Aorta (tissue), 5 donors: ENCODE measurements around the gene EFCAB8. TPM values are rescaled to one million over a fixed set of nuclear protein-coding genes. Genes with fewer than 3 reads are reported as not detected.
"Not testable (repeated sequence)": the region's sequence is repeated elsewhere in the genome, so short reads cannot be mapped to it uniquely, and the experiment has no call there.

Source experiments
- ATAC-seq: fragments of 200-7000 bp; cut with Tn5 transposase; one replicate; pipeline ENCODE4 v1.9.1; 2022; ENCODE audit warnings: moderate library complexity; ENCODE audit not compliant: low FRiP score
- DNase-seq, 2 donors: peaks; one replicate each; pipeline ENCODE4 v3.0.0-alpha.2; 2020
- H3K27ac ChIP-seq, 2 donors: one replicate each; pipeline ENCODE4 v1.5.1; 2013; ENCODE audit warnings: low read length in 2 of 2, mild to moderate bottlenecking in 2 of 2, moderate library complexity in 2 of 2, control low read depth in 1 of 2, inconsistent platforms in 1 of 2, low read depth in 1 of 2
- H3K27me3 ChIP-seq, 2 donors: one replicate each; pipeline ENCODE4 v1.6.1; 2013; ENCODE audit warnings: control low read depth in 1 of 2, low read length in 1 of 2, mild to moderate bottlenecking in 1 of 2, moderate library complexity in 1 of 2; ENCODE audit not compliant: insufficient read depth in 2 of 2, control insufficient read depth in 1 of 2
- H3K36me3 ChIP-seq, 2 donors: one replicate each; pipeline ENCODE4 v1.6.1; 2013; ENCODE audit warnings: control low read depth in 1 of 2, low read length in 1 of 2, mild to moderate bottlenecking in 1 of 2; ENCODE audit not compliant: insufficient read depth in 2 of 2, control insufficient read depth in 1 of 2
- H3K4me1 ChIP-seq, 2 donors: one replicate each; pipeline ENCODE4 v1.6.1; 2013; ENCODE audit warnings: low read length in 2 of 2, control low read depth in 1 of 2, mild to moderate bottlenecking in 1 of 2, moderate library complexity in 1 of 2; ENCODE audit not compliant: insufficient read depth in 2 of 2, control insufficient read depth in 1 of 2
- H3K4me3 ChIP-seq, 2 donors: one replicate each; pipeline ENCODE4 v1.5.1; 2013; ENCODE audit warnings: low read length in 2 of 2, control low read depth in 1 of 2, mild to moderate bottlenecking in 1 of 2
- H3K9me3 ChIP-seq: one replicate; pipeline ENCODE4 v1.6.1; 2013; ENCODE audit warnings: mild to moderate bottlenecking, low read length; ENCODE audit not compliant: control insufficient read depth
- WGBS, 2 donors: extraction: QIAGEN DNeasy Blood & Tissue Kit; methylation state at CpG; one replicate each; pipeline ENCODE4 v1.1.7; 2013; 5-methylcytosine and 5-hydroxymethylcytosine counted together
- intact Hi-C, 2 donors: fragments of 100-400 bp; cut with DNase I; formaldehyde crosslinking; loops; one replicate each; pipeline versions ENCODE4 v1.14.2 to v1.15.0; 2022
- polyA plus RNA-seq, 2 donors: library from polyadenylated mRNA; stranded (reverse); fragments of 200-250 nt; gene quantifications; one replicate each; pipeline ENCODE4 v1.2.3, GENCODE V29; 2013
- total RNA-seq, 2 donors: library from RNA; stranded (reverse); fragmentation: NEBNext Ultra II Directional; extraction: Animal tissue kit (Norgen Biotek cat#: 25700); gene quantifications; one replicate each; pipeline ENCODE4 v1.2.1, GENCODE V29; 2021
- donor health status: healthy with polysubstance abuse.
- donor health status: Bipolar disorder and iron deficiency.
- donor health status: DM: no; HTN: no; CAD: no.
- donor health status: DM: no; HTN: no; CAD: no.
- donor health status: DM: yes; HTN: yes; CAD: no.

Gene EFCAB8
- total and polyA plus RNA-seq, 4 donors, result 0.13 to 1.1 (median 0.81) TPM; not detected in 1

DNA sequence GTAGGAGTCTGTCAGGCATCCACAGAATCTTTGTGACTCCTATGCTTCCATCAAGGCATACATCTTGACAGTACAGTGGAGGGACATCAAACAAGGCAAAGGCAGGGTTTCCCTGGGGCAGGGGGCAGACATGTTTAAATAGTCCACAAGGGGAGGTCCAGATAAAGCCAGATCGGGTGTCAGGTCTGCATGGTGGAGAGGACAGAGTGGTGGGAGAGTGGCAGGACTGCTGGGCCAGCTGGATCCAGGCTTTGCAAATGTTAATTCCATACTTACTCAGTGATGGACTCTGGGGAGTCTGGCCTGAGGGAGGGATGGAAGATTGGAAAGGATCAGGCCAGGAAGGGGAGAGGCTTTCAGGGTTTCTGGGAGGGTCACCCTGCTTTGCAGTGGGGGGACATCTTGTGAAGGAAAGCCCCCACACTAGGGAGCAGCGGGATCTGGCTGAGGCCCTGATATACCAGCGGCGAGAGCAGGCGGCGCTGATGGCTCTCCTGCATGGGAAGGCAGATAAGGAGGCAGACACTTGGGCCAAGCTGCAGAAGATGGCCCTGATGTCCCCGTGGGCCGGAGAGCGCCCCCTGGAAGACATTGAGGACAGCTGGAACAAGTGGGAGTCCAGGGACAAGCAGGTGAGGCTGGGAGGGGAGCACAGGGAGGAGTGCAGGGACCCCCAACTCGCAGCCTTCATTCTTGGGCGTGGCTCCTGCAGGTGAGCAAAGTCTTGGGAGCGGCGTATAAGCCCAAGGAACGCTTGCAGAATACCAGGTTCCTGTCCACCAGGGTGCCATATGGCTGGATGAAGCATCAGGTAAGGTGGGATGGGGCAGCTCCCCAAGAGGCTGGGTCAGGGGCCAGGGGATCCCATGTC, 100.9 kb downstream of the EFCAB8 start:
- intact Hi-C loops, result no loop called here
- no peaks in the 10 kb centered on the region for H3K36me3 ChIP-seq
- H3K9me3 ChIP-seq, result peaks cover 4% of the 10 kb centered on the region
- H3K27me3 ChIP-seq, result no peaks in the 10 kb centered on the region
- H3K4me1 ChIP-seq, result no peaks in the 10 kb centered on the region
- DNase-seq (no peak), ATAC-seq (no peak)
- no peak overlapping the region for H3K4me3 ChIP-seq
- WGBS, 2 donors, result 86 to 88% methylated on average over 14 of the region's 14 CpGs
- H3K27ac ChIP-seq, result no peak overlapping the region

- Histone ChIP-seq H3K4me1 (no peaks in the 10 kb centered on the region), H3K36me3 (no peaks in the 10 kb centered on the region), H3K9me3 (peaks cover 4% of the 10 kb centered on the region), H3K27ac (no peak overlapping the region), H3K27me3 (no peaks in the 10 kb centered on the region), H3K4me3 (no peak overlapping the region)
- ATAC-seq, result no peak
- no peak for DNase-seq
- intact Hi-C loops, result no loop called here
Measured at GRCh38 chr20:32960222-32960518, 101.4 kb downstream of the EFCAB8 start.

DNA sequence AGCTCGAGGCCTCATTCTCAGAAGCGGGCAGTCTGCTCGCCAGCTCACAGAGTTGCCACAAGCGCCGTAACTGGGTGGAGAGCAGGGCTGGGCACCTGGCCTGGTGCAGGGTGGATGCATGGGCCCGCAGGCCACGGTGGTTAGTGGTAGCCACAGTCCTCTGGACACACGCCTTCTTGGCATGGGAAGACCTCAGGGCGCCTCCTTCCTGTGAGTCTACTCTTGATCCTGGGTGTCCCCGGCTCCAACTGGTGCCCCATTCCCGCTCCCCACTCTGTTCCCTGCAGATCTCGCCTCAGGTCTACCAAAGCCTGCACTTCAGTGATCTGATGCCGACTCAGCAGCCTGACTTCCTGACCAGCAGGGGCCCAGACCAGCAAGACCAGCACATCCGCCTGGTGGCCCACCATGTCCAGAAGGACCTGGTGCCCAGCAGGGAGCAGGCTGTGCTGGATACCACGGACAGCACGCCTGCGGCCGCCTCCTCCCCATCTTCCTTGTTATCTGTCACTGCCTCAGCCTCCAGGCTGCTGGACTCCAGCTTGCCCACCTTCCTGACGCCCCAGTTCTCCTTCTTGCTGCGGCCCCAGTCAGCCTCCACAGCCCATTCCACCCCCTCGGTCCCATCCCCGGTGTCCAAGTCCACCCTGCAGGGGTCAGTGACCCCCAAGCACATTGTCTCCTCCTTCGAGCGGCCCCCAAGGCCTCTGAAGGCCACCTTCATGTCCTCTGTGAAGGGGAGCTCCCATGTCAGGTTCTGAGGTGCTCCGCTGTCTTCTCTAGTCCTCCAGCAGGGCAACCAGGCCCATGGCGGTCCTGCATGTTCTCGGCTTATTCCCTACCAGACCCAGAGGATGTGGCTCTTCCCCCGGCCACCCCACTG, 102.4 kb downstream of the EFCAB8 start:
- 80 to 85% methylated on average over 27 to 28 of the region's 28 CpGs for WGBS, 2 donors
- no peaks in the 10 kb centered on the region for H3K4me1 ChIP-seq
- H3K9me3 ChIP-seq, result peaks cover 4% of the 10 kb centered on the region
- no peak overlapping the region for H3K27ac ChIP-seq
- no peak for ATAC-seq
- no peaks in the 10 kb centered on the region for H3K27me3 ChIP-seq
- H3K4me3 ChIP-seq, result no peak overlapping the region
- H3K36me3 ChIP-seq, result no peaks in the 10 kb centered on the region
- intact Hi-C loops, result no loop called here
- no peak for DNase-seq

- no peak for ATAC-seq
- no peaks in the 10 kb centered on the region for H3K27me3 ChIP-seq
- intact Hi-C loops, result no loop called here
Measured at GRCh38 chr20:32962053-32962452, 103.3 kb downstream of the EFCAB8 start.

DNA sequence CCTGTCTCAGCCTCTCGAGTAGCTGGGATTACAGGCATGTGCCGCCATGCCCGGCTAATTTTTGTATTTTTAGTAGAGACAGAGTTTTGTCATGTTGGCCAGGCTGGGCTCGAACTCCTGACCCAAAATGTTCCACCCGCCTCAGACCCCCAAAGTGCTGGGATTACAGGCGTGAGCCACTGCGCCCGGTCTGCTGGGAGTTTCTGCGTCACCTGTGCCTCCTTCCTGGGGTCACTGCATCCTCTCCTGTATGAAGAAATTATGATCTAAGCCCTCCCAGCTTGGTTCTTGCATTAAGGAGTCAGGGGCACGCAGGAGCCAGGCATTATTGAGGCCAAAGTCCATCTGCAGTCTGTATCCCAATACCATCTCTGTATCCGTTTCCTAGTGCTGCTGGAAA, 103.9 kb downstream of the EFCAB8 start:
- peak in 1 of 2 donors; percentile 21 for DNase-seq
- intact Hi-C loops, H3K27me3 ChIP-seq, H3K9me3 ChIP-seq, H3K36me3 ChIP-seq, H3K4me3 ChIP-seq, ATAC-seq, H3K27ac ChIP-seq, H3K4me1 ChIP-seq: not testable (repeated sequence)
- 76 to 82% methylated on average over 11 of the region's 11 CpGs for WGBS, 2 donors

More at GRCh38 chr20:32962053-32962452, 103.3 kb downstream of the EFCAB8 start:
- peak in 1 of 2 donors; percentile 55 for DNase-seq
- H3K27ac ChIP-seq, result no peak overlapping the region
- 76 to 86% methylated on average over 5 of the region's 5 CpGs for WGBS, 2 donors
- no peak overlapping the region for H3K4me3 ChIP-seq
- no peaks in the 10 kb centered on the region for H3K36me3 ChIP-seq
- no peaks in the 10 kb centered on the region for H3K4me1 ChIP-seq
- H3K9me3 ChIP-seq, result peaks cover 4% of the 10 kb centered on the region

DNA sequence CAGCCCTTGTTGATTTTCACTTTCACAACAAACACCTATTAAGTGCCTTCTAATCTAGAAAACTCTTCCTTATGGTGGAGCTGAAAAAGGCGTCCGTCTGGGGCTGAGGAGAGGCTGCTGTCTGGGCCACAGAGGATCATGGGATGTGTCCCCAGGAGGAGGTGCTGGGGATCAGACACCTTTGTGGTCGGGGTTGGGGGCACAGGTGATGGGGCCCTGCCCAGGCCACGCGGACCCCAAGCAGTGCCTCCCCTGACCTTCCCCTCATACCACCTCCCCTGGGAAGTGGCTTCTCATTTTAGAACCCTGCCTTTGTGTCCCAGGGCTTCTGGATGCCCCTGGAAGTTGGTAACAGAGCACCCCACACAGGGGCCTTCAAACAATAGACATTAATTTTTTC, 104.5 kb downstream of the EFCAB8 start:
- no peaks in the 10 kb centered on the region for H3K27me3 ChIP-seq
- 67 to 71% methylated on average over 5 of the region's 5 CpGs for WGBS, 2 donors
- peaks cover 1% of the 10 kb centered on the region for H3K9me3 ChIP-seq
- peak in 1 of 2 donors; percentile 37 for DNase-seq
- intact Hi-C loops, result no loop called here
- no peak overlapping the region for H3K4me3 ChIP-seq
- no peaks in the 10 kb centered on the region for H3K4me1 ChIP-seq
- ATAC-seq, result no peak
- H3K36me3 ChIP-seq, result no peaks in the 10 kb centered on the region
- no peak overlapping the region for H3K27ac ChIP-seq

DNA sequence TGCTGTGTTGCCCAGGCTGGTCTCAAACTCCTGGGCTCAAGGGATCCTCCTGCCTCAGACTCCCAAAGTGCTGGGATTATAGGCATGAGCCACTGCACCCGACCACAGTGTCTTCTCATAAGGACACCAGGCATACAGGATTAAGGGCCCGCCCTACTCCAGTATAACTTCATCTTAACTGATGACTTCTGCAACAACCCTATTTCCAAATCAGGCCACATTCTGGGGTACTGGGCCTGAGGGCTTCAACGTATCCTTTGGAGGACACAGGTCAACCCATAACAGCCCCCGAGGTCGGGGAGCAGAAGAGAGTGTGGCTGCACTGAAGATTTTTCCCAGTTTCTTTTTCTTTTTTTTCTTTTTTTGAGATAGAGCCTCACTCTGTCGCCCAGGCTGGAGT, 105.9 kb downstream of the EFCAB8 start:
- peak in 1 of 2 donors; percentile 36 for DNase-seq
- WGBS, 2 donors, result 85 to 91% methylated on average over 6 of the region's 6 CpGs
- Histone ChIP-seq H3K4me3 (no peak overlapping the region), H3K9me3 (no peaks in the 10 kb centered on the region), H3K27ac (no peak overlapping the region), H3K36me3 (no peaks in the 10 kb centered on the region), H3K4me1 (no peaks in the 10 kb centered on the region), H3K27me3 (no peaks in the 10 kb centered on the region)
- intact Hi-C loops, result no loop called here
- no peak for ATAC-seq

DNA sequence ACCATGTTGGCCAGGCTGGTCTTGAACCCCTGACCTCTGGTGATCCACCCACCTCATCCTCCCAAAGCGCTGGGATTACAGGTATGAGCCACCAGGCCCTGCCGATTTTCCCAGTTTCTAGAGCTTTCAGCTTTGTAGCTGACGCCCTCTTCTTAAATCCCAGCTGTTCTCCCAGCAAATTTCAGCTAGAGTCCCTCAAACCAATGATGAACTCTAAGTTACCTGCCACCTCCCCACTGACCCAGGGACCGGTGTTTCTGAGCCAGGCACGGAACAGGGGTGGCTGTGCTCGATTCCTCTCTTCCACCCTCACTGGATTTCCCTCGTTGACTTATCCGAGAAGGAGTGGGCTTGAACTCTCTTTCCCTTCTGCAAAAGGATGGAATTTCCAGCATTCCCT, 106.4 kb downstream of the EFCAB8 start:
- H3K36me3 ChIP-seq, result no peaks in the 10 kb centered on the region
- H3K4me3 ChIP-seq, result no peak overlapping the region
- no peaks in the 10 kb centered on the region for H3K27me3 ChIP-seq
- ATAC-seq (no peak), DNase-seq (no peak)
- WGBS, 2 donors, result 70 to 79% methylated on average over 8 of the region's 8 CpGs
- H3K9me3 ChIP-seq, result no peaks in the 10 kb centered on the region
- no peak overlapping the region for H3K27ac ChIP-seq
- intact Hi-C loops, result no loop called here
- no peaks in the 10 kb centered on the region for H3K4me1 ChIP-seq
